ENCODE results near the gene FITM2.
"Not testable (repeated sequence)": the region's sequence is repeated elsewhere in the genome, so short reads cannot be mapped to it uniquely, and the experiment has no call there.

FITM2 gene

DNA sequence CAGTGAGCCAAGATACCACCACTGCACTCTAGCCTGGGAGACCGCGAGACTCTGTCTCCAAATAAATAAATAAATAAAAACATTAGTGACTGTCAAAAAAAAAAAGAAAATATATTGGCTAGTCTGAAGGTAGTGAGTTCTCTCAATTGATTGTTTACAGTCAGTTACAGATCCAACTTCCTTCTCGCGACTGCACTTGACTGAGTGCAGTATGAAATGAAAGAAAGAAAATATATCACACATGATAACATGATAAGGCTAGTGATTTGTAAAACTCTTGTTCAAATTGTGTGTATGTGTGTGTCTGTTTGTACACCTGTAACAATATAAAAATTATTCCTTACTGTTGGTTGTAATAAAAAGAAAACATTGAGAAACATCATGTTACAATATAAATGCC is 33.7 kb upstream of the FITM2 start:
- H3K9ac ChIP-seq (ENCODE audit: low read depth, low read length) = no peak overlapping the region
- no peaks in the 10 kb centered on the region for H3K36me3 ChIP-seq (ENCODE audit: insufficient read depth, low read length)
- no peaks in the 10 kb centered on the region; the same call in 1 of the 2 replicates for H3K4me1 ChIP-seq (ENCODE audit: insufficient read depth, low read length)
- H3K9me3 ChIP-seq (ENCODE audit: control insufficient read depth, insufficient read depth, low read length) = no peaks in the 10 kb centered on the region

DNA sequence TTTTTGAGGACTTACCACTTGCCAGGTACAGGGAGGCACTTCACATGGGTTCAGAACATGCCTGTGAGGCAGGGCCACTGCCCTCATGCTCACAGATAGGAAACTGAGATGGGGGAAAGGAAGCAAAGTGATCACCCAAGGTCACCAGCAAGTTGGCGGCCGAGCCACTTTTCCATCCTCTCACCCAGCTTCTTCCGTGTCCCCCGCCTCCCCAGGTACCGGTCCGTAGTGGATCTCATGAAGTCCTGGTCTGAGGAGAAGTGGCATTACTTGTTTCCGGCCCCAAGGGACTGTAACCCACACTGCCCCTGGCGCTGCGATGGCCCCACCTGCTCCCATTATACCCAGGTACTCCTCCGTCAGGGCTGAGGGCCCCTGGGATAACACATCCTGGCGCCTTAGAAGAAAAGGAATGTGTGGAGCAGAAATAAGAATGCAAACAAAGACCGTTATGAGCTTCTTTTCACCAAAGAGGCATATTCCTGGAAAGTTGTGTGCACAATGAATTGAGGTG is 32.2 kb upstream of the FITM2 start:
- Histone ChIP-seq H3K4me1 (ENCODE audit: insufficient read depth, low read length) (no peaks in the 10 kb centered on the region; the same call in 1 of the 2 replicates), H3K36me3 (ENCODE audit: insufficient read depth, low read length) (no peaks in the 10 kb centered on the region), H3K9me3 (ENCODE audit: control insufficient read depth, insufficient read depth, low read length) (no peaks in the 10 kb centered on the region), H3K9ac (ENCODE audit: low read depth, low read length) (no peak overlapping the region)

DNA sequence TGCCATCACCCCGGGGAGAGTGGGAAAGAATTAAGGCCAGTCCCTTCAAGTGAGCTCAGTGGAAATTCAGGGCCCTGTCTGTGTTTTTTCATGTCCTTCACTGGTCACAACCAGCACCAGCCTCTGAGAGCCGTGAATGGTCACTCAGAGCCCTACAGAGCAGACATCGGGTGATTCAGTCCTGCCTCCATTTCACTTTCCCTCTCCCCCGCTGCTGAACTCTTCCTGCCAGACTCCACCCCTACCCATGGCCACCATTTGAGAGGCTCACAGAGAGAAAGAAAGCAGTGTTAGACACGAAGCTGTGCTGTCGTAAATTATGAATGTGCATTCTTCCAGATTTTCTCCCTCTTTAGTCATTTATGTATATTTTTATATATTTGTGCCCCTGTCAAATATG is 31.2 kb upstream of the FITM2 start:
- Histone ChIP-seq H3K4me1 (ENCODE audit: insufficient read depth, low read length) (no peaks in the 10 kb centered on the region; the same call in 1 of the 2 replicates), H3K9me3 (ENCODE audit: control insufficient read depth, insufficient read depth, low read length) (no peaks in the 10 kb centered on the region), H3K36me3 (ENCODE audit: insufficient read depth, low read length) (no peaks in the 10 kb centered on the region), H3K9ac (ENCODE audit: low read depth, low read length) (no peak overlapping the region)

DNA sequence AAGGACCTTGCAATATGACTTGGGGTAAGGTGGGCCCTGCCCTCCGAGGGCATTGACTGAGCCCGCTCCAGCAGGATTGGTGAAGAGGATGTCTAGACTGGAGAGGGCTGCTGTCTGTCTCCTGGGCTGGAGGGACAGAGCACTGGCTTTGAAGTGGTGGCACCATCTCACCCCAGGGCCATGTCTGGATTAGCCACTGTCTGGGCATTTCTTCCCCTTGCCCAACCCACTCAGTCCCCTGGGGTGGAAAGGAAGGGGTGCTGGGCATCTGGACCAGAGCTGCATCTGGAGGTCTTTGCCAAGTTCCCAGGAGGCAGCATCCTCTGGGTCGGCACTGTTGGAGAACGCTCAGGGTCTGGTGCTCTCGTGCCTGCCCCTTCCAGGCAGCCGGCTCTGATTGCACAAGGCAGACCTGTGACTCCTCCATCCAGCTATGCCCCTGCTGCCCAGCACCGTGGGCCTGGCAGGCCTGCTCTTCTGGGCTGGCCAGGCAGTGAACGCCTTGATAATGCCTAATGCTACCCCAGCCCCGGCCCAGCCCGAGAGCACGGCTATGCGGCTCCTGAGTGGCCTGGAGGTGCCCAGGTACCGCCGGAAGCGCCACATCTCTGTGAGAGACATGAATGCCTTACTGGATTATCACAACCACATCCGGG is 25.9 kb upstream of the FITM2 start, which contains the start of gene R3HDML:
Gene R3HDML, plus strand, starts transcription at position 319 of the 656 bp plus-strand sequence. Its CDS starts 115 bp downstream, at position 434.
- Histone ChIP-seq H3K36me3 (ENCODE audit: insufficient read depth, low read length) (no peaks in the 10 kb centered on the region), H3K9me3 (ENCODE audit: control insufficient read depth, insufficient read depth, low read length) (no peaks in the 10 kb centered on the region), H3K4me1 (ENCODE audit: insufficient read depth, low read length) (peaks cover 8% of the 10 kb centered on the region), H3K9ac (ENCODE audit: low read depth, low read length) (peak within 1 kb of the TSS; percentile 20)

DNA sequence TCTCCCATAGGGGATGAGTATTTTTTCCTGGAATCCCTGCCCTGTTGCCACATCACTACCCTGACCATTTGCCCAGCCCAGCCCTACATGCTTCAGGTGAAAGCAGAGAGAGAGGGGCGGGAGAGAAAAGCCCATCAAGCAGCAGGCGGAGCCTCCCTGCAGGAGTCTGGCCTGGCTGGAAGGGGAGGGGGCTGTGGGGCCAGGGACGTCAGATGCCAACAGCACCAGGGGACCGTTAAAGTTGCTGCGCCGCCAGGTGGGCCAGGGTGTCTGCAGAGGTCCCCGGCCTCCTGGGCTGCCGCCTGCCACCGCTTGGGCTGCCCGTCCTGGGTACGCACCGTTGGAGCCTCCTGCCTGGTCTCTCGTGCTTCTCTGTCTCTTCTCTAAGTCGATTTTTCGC is 25.1 kb upstream of the FITM2 start:
- H3K36me3 ChIP-seq (ENCODE audit: insufficient read depth, low read length) = no peaks in the 10 kb centered on the region
- peaks cover 8% of the 10 kb centered on the region for H3K4me1 ChIP-seq (ENCODE audit: insufficient read depth, low read length)
- H3K9ac ChIP-seq (ENCODE audit: low read depth, low read length) = peak overlapping the region; percentile 20
- H3K9me3 ChIP-seq (ENCODE audit: control insufficient read depth, insufficient read depth, low read length) = no peaks in the 10 kb centered on the region

DNA sequence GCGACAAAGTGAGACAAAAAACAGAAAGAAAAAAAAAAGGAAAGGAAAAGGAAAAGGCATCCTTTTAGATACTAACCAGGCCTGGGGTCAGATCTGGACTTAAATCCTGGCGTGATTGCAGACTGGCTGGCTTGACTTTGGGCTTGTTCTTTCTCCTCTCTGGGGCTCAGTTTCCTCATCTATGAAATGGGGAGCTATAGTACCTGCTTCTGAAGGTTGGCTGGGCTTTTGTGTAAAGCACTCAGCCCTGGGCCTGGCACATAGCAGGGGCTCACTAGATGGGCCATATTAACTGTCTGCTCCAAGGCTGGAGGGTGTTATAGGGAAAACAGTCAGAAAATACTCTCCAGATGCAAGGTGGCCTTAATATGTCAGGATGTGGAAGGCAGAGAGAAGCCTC is 24.7 kb upstream of the FITM2 start:
- Histone ChIP-seq H3K4me1 (ENCODE audit: insufficient read depth, low read length) (peaks cover 8% of the 10 kb centered on the region), H3K36me3 (ENCODE audit: insufficient read depth, low read length) (no peaks in the 10 kb centered on the region), H3K9me3 (ENCODE audit: control insufficient read depth, insufficient read depth, low read length) (no peaks in the 10 kb centered on the region), H3K9ac (ENCODE audit: low read depth, low read length) (0 out of 2 replicates have a peak overlapping the region, but pooled peaks have one; percentile 20)

DNA sequence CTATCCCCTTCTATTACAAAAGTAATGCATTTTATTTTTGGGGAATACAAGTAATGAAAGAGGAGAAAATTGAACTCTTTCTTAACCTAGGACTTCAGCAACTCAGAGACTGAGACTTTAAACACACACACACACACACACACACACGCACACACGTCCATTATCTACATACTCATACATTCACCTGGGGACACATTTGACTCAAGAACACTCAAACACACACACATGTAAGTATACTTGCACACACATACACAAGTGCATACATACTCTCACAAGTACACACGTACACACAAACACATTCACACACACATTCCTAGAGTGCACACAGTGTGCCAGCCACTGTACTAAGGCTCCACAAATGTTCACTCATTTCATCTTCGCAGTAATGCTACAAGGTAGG is 23.7 kb upstream of the FITM2 start:
- H3K9ac ChIP-seq (ENCODE audit: low read depth, low read length) = no peak overlapping the region
- peaks cover 8% of the 10 kb centered on the region for H3K4me1 ChIP-seq (ENCODE audit: insufficient read depth, low read length)
- no peaks in the 10 kb centered on the region for H3K9me3 ChIP-seq (ENCODE audit: control insufficient read depth, insufficient read depth, low read length)

DNA sequence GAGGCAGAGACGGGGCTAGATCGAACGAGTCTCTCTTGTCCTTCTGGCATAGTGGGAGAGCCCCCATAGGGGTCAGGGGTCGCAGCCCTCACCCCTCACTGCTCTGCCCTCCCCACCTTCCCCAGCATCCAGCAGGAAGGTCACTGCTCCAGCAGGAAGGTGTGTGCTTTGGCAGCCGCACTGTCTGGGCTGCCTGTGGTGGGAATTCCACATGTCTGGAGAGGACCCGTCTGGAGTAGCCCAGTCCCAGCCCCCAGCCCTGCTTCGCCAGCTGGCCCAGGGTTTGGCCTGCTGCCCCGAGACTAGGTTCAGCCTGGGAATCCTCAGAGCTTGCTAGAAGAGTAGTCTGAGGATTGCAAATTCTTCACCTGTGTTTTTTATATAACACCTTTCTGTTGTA is 23.3 kb upstream of the FITM2 start:
- Histone ChIP-seq H3K9me3 (ENCODE audit: control insufficient read depth, insufficient read depth, low read length) (no peaks in the 10 kb centered on the region), H3K36me3 (ENCODE audit: insufficient read depth, low read length) (no peaks in the 10 kb centered on the region), H3K4me1 (ENCODE audit: insufficient read depth, low read length) (peaks cover 8% of the 10 kb centered on the region), H3K9ac (ENCODE audit: low read depth, low read length) (no peak overlapping the region)

More for the DNA sequence above, 23.7 kb upstream of the FITM2 start:
- H3K36me3 ChIP-seq (ENCODE audit: insufficient read depth, low read length) = no peaks in the 10 kb centered on the region

DNA sequence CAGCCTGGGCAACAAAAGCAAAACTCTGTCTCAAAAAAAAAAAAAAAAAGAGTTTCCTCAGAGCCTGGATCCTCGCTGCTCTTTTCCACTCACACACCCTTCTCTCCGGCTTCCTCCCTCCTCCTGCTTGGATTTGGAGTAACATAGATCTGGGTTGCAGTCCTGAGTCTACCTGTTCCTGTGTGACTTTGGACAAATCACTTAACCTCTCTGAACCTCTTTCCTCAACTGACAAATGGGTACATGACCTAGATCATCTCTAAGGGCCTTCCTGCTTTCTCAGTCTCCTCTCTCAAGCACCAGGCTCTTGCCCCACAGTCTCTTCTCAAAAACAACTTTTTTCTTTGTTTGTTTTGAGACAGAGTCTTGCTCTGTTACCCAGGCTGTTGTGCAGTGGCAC is 20.2 kb upstream of the FITM2 start:
- Histone ChIP-seq H3K9ac (ENCODE audit: low read depth, low read length) (no peak overlapping the region), H3K9me3 (ENCODE audit: control insufficient read depth, insufficient read depth, low read length) (no peaks in the 10 kb centered on the region), H3K4me1 (ENCODE audit: insufficient read depth, low read length) (peaks cover 8% of the 10 kb centered on the region), H3K36me3 (ENCODE audit: insufficient read depth, low read length) (no peaks in the 10 kb centered on the region)

DNA sequence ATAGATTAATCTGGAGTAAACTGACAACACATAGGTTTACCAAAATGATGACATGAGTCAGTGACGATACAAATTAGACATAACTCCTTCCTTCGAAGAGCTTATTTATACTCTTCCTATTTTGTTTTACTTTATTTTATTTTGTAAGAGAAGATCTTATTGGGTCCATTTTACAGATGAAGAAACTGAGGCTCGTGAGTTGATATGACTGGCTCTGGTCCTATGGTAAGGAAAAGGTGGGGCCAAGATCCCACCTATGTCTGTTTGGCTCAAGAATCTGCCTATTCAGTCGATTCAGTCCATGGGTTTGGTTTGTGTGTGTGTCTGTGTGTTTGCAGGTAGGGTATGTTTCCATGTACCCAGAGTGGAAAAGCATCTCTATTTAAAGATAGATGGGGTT is 17.4 kb upstream of the FITM2 start:
- no peaks in the 10 kb centered on the region for H3K9me3 ChIP-seq (ENCODE audit: control insufficient read depth, insufficient read depth, low read length)
- no peak overlapping the region for H3K9ac ChIP-seq (ENCODE audit: low read depth, low read length)
- no peaks in the 10 kb centered on the region for H3K36me3 ChIP-seq (ENCODE audit: insufficient read depth, low read length)

DNA sequence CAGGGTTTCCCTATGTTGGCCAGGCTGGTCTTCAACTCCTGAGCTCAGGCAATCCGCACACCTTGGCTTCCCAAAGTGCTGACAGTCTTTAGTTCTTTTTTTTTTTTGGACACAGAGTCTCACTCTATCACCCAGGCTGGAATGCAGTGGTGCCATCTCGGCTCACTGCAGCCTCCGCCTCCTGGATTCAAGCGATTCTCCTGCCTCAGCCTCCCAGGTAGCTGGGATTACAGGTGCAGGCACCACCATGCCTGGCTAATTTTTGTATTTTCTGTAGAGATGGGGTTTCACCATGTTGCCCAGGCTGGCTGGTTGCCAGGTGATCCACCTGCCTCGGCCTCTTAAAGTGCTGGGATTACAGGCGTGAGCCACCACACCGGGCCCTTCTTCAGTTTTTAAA is 16.7 kb upstream of the FITM2 start:
- H3K36me3 ChIP-seq (ENCODE audit: insufficient read depth, low read length); H3K9ac ChIP-seq (ENCODE audit: low read depth, low read length); H3K4me1 ChIP-seq (ENCODE audit: insufficient read depth, low read length); H3K9me3 ChIP-seq (ENCODE audit: control insufficient read depth, insufficient read depth, low read length): not testable (repeated sequence)

More for the DNA sequence above, 17.4 kb upstream of the FITM2 start:
- no peaks in the 10 kb centered on the region; the same call in 1 of the 2 replicates for H3K4me1 ChIP-seq (ENCODE audit: insufficient read depth, low read length)

DNA sequence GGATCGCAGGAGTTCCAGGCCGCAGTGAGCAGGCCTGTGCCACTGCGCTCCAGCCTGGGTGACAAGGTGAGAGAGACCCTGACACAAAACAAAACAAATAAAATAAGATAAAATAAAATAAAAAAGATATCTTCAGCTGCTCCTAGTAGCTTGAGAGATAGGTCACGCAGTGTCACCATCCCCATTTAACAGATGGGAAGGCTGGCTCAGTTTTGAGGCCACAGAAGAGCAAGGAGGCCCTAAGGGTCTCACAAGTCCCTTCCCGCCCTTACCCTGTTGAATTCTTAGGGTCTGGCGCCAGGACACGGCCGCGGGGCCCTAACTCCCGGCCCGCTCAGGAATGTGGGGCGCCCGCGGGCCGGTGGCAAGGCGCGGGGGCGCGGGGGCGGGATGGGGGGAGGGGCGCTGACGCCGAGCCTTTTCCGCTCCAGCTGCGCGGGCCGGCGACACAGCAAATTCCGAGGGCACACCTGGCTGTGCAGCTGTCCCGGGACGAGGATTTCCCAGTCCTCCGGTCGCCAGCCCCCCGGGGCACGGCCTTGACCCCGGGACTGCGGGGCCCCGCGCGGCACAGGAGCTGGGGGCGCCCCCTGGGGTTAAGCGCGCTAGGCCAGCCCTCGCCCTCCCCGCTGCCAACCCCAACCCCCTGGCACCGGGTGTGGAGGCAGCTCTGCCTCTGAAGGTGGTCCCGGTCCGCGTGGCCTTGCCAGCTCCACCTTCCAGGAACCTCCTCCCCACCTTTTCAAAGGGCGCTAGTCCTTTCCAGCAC is 15.6 kb upstream of the FITM2 start:
- Histone ChIP-seq H3K9me3 (ENCODE audit: control insufficient read depth, insufficient read depth, low read length) (no peaks in the 10 kb centered on the region), H3K4me1 (ENCODE audit: insufficient read depth, low read length) (no peaks in the 10 kb centered on the region; the same call in 1 of the 2 replicates), H3K9ac (ENCODE audit: low read depth, low read length) (peak overlapping the region; percentile 34; the same call in 1 of the 2 replicates), H3K36me3 (ENCODE audit: insufficient read depth, low read length) (no peaks in the 10 kb centered on the region)

DNA sequence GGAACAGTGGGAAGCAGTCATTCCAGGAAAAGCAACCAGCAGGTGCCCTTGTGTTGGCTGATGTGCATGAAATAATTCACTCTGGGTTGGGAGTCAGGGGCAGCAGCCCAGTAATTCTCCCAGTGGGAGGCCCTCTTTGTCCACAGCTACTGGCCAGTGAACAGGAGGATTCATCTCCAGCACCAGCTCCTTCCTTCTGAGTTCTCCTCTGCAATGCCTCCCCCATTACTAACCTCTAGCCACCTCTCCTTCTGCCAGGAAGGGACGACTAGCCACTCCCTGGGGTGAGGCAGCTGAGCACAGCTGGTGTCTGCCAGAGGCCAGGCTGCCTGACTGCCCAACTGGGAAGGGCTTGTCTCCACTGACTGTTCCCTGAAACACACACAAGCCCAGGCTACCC is 13.3 kb upstream of the FITM2 start:
- Histone ChIP-seq H3K9ac (ENCODE audit: low read depth, low read length) (no peak overlapping the region), H3K4me1 (ENCODE audit: insufficient read depth, low read length) (no peaks in the 10 kb centered on the region; the same call in 1 of the 2 replicates), H3K9me3 (ENCODE audit: control insufficient read depth, insufficient read depth, low read length) (no peaks in the 10 kb centered on the region), H3K36me3 (ENCODE audit: insufficient read depth, low read length) (no peaks in the 10 kb centered on the region)

DNA sequence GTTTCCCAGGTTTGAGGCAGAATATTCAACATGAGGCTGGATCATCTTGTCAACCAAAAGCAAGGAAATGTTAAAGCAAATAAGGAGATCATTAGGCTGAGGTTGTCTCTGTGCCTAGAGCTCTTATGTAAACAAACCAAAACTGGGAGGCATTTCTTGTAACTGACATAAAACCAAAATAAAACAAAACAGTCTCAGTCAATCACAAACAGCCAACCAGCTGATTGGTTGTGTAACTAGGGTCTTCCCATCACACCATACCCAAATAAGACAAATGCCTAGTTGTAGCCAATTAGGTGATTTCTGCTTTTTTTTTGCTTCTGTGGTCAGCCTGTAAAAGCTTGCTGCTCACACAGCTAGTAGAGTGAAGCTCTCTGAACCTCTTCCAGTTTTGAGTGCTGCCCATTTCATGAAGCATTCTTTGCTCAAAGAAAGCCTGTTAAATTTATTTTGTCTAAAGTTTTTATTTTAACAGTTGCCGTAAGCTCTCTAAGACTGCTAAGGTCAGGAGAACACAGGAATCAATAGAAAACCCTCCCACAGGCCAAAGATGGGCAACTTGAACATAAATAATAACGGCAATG is 8.9 kb upstream of the FITM2 start:
- Histone ChIP-seq H3K36me3 (ENCODE audit: insufficient read depth, low read length) (no peaks in the 10 kb centered on the region), H3K9me3 (ENCODE audit: control insufficient read depth, insufficient read depth, low read length) (no peaks in the 10 kb centered on the region), H3K9ac (ENCODE audit: low read depth, low read length) (no peak overlapping the region), H3K4me1 (ENCODE audit: insufficient read depth, low read length) (no peaks in the 10 kb centered on the region; the same call in 1 of the 2 replicates)
